SU-DHL-6 (cell line): ENCODE results near the gene AKIRIN1.
"Not testable (repeated sequence)": the region's sequence is repeated elsewhere in the genome, so short reads cannot be mapped to it uniquely, and the experiment has no call there.

ENCODE experiments used
- EZH2phosphoT487 ChIP-seq: fragments of 200-600 bp; sonication (generic), shearing (Covaris generic); conservative IDR thresholded peaks from 2 replicates; pipeline ENCODE4 v1.6.1; 2018; ENCODE audit warnings: mild to moderate bottlenecking, antibody characterized with exemption, low read length, moderate library complexity, mixed read lengths
- TF ChIP-seq, protein P1 (sequence below): fragments of 200-600 bp; sonication (generic); IDR thresholded peaks from one replicate; pipeline ENCODE4 v1.5.1; 2017; ENCODE audit warnings: antibody characterized with exemption, mild to moderate bottlenecking, low read length, moderate library complexity; ENCODE audit not compliant: insufficient read depth, poor library complexity, severe bottlenecking

DNA sequence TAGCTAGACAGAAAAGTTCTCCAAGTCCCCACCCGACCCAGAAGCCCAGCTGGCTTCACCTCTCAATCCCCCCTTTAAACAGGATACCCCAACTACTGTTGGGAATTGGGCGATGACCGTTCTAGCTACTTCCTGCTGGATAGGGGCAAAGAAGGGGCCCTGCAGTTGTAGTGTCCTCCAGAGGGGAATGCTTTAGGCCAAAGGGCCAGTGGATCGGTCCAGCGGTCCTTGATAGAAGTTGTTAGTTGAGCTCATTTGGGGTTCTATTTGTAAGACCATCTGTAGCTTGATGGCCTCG is 12.9 kb upstream of the AKIRIN1 start:
- TF ChIP-seq, protein P1, sequence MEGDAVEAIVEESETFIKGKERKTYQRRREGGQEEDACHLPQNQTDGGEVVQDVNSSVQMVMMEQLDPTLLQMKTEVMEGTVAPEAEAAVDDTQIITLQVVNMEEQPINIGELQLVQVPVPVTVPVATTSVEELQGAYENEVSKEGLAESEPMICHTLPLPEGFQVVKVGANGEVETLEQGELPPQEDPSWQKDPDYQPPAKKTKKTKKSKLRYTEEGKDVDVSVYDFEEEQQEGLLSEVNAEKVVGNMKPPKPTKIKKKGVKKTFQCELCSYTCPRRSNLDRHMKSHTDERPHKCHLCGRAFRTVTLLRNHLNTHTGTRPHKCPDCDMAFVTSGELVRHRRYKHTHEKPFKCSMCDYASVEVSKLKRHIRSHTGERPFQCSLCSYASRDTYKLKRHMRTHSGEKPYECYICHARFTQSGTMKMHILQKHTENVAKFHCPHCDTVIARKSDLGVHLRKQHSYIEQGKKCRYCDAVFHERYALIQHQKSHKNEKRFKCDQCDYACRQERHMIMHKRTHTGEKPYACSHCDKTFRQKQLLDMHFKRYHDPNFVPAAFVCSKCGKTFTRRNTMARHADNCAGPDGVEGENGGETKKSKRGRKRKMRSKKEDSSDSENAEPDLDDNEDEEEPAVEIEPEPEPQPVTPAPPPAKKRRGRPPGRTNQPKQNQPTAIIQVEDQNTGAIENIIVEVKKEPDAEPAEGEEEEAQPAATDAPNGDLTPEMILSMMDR = not testable (repeated sequence)
- TF ChIP-seq EZH2phosphoT487 = not testable (repeated sequence)
